Osteocyte (in vitro differentiated cells): ENCODE data around the gene DHX35. TPM values are rescaled to one million over a fixed set of nuclear protein-coding genes. Genes with fewer than 3 reads are reported as not detected.

ENCODE experiments used
- DNase-seq: peaks from one replicate; pipeline ENCODE4 v3.0.0; 2021; ENCODE audit warnings: mixed read lengths; ENCODE audit not compliant: unreplicated experiment; ENCODE audit errors: extremely low spot score
- H3K27ac Mint-ChIP-seq: one replicate; pipeline ENCODE4 v1.8.0; 2021; ENCODE audit warnings: mild to moderate bottlenecking, mixed read lengths; ENCODE audit not compliant: unreplicated experiment
- H3K27me3 Mint-ChIP-seq: one replicate; pipeline ENCODE4 v1.8.0; 2021; ENCODE audit warnings: mixed read lengths; ENCODE audit not compliant: unreplicated experiment
- H3K36me3 Mint-ChIP-seq: one replicate; pipeline ENCODE4 v1.8.0; 2021; ENCODE audit warnings: mixed read lengths; ENCODE audit not compliant: unreplicated experiment
- H3K4me1 Mint-ChIP-seq: one replicate; pipeline ENCODE4 v1.8.0; 2021; ENCODE audit warnings: mixed read lengths; ENCODE audit not compliant: unreplicated experiment
- H3K4me3 Mint-ChIP-seq: one replicate; pipeline ENCODE4 v1.8.0; 2021; ENCODE audit warnings: mild to moderate bottlenecking, moderate library complexity, mixed read lengths; ENCODE audit not compliant: unreplicated experiment
- H3K9me3 Mint-ChIP-seq: one replicate; pipeline ENCODE4 v1.8.0; 2021; ENCODE audit warnings: mixed read lengths; ENCODE audit not compliant: unreplicated experiment
- CTCF ChIP-seq: fragments of 200-600 bp; sonication (generic); IDR thresholded peaks from 2 replicates; pipeline ENCODE4 v1.5.0; 2021; ENCODE audit warnings: antibody characterized with exemption, mild to moderate bottlenecking, moderate library complexity
- long read RNA-seq: library from polyadenylated mRNA; unstranded; transcript quantifications from one replicate; pipeline ENCODE4 v2.0.0, GENCODE V29; 2021
- total RNA-seq: library from RNA; stranded (reverse); gene quantifications from 2 replicates; pipeline ENCODE4 v1.2.1, GENCODE V29; 2021

The DHX35 gene
- 10.1 and 10.3 TPM in 2 replicates for total RNA-seq
- long read RNA-seq, transcript DHX35-201 (22 exons, 3,325 nt) = major isoform, 23 of 50 reads
- long read RNA-seq, partial matches to known transcripts = 11 of 50 reads
- long read RNA-seq, other reads (novel, unspliced or antisense) = 13 of 50 reads

GRCh38 chr20:38962044-38962927, at the start of gene DHX35:
DHX35 (plus strand) TSS chr20:38962344; CDS start chr20:38962368, 24 bp downstream.
- H3K27me3 Mint-ChIP-seq = no peaks in the 10 kb centered on the region
- H3K4me3 Mint-ChIP-seq = peak within 1 kb of the TSS; percentile 95
- H3K4me1 Mint-ChIP-seq = peaks cover 24% of the 10 kb centered on the region
- TF ChIP-seq CTCF = peak; percentile 45
- peak; percentile 99 for DNase-seq
- H3K36me3 Mint-ChIP-seq = peaks cover 5% of the 10 kb centered on the region
- peak within 1 kb of the TSS; percentile 94 for H3K27ac Mint-ChIP-seq
- H3K9me3 Mint-ChIP-seq = no peaks in the 10 kb centered on the region

GRCh38 chr20:38915355-38915754, 46.8 kb upstream of the DHX35 start:
- no peak for DNase-seq
- TF ChIP-seq CTCF = no peak
- H3K9me3 Mint-ChIP-seq = no peaks in the 10 kb centered on the region

GRCh38 chr20:38917657-38918056, 44.5 kb upstream of the DHX35 start:
- H3K36me3 Mint-ChIP-seq = no peaks in the 10 kb centered on the region

More at GRCh38 chr20:38915355-38915754, 46.8 kb upstream of the DHX35 start:
- Mint-ChIP-seq H3K4me3 (no peak overlapping the region), H3K4me1 (no peaks in the 10 kb centered on the region), H3K27me3 (peaks cover 41% of the 10 kb centered on the region), H3K36me3 (no peaks in the 10 kb centered on the region), H3K27ac (no peak overlapping the region)

GRCh38 chr20:38918172-38918571, 44.0 kb upstream of the DHX35 start:
- H3K9me3 Mint-ChIP-seq = no peaks in the 10 kb centered on the region
- no peak for TF ChIP-seq CTCF
- no peak overlapping the region for H3K4me3 Mint-ChIP-seq
- H3K27ac Mint-ChIP-seq = no peak overlapping the region
- peaks cover 61% of the 10 kb centered on the region for H3K27me3 Mint-ChIP-seq
- no peak for DNase-seq
- H3K4me1 Mint-ChIP-seq = no peaks in the 10 kb centered on the region
- no peaks in the 10 kb centered on the region for H3K36me3 Mint-ChIP-seq

More at GRCh38 chr20:38917657-38918056, 44.5 kb upstream of the DHX35 start:
- Mint-ChIP-seq H3K9me3 (no peaks in the 10 kb centered on the region), H3K4me3 (no peak overlapping the region), H3K27me3 (peaks cover 62% of the 10 kb centered on the region), H3K4me1 (no peaks in the 10 kb centered on the region), H3K27ac (no peak overlapping the region)
- no peak for TF ChIP-seq CTCF
- no peak for DNase-seq

GRCh38 chr20:38919683-38920082, 42.5 kb upstream of the DHX35 start:
- no peak overlapping the region for H3K4me3 Mint-ChIP-seq
- H3K36me3 Mint-ChIP-seq = no peaks in the 10 kb centered on the region
- no peak for TF ChIP-seq CTCF
- no peaks in the 10 kb centered on the region for H3K9me3 Mint-ChIP-seq
- no peak overlapping the region for H3K27ac Mint-ChIP-seq
- no peak for DNase-seq
- H3K27me3 Mint-ChIP-seq = peaks cover 49% of the 10 kb centered on the region
- H3K4me1 Mint-ChIP-seq = no peaks in the 10 kb centered on the region
